Fibroblast of pulmonary artery (primary cell): ENCODE results near the gene CACNA1F.

ENCODE experiments used
- DNase-seq: peaks from one replicate; pipeline ENCODE4 v3.0.0-alpha.2; 2010; ENCODE audit warnings: low read depth
- H3K4me3 ChIP-seq: replicated peaks from 2 replicates; pipeline ENCODE4 v1.5.1; 2011; ENCODE audit warnings: low read depth, mild to moderate bottlenecking, control low read depth, low read length, moderate library complexity
- TF ChIP-seq, protein P1 (sequence below): IDR thresholded peaks from 2 replicates; pipeline ENCODE4 v1.5.1; 2011; ENCODE audit warnings: mild to moderate bottlenecking, control low read depth, low read length, inconsistent platforms; ENCODE audit errors: missing control alignments

Gene CACNA1F

DNA sequence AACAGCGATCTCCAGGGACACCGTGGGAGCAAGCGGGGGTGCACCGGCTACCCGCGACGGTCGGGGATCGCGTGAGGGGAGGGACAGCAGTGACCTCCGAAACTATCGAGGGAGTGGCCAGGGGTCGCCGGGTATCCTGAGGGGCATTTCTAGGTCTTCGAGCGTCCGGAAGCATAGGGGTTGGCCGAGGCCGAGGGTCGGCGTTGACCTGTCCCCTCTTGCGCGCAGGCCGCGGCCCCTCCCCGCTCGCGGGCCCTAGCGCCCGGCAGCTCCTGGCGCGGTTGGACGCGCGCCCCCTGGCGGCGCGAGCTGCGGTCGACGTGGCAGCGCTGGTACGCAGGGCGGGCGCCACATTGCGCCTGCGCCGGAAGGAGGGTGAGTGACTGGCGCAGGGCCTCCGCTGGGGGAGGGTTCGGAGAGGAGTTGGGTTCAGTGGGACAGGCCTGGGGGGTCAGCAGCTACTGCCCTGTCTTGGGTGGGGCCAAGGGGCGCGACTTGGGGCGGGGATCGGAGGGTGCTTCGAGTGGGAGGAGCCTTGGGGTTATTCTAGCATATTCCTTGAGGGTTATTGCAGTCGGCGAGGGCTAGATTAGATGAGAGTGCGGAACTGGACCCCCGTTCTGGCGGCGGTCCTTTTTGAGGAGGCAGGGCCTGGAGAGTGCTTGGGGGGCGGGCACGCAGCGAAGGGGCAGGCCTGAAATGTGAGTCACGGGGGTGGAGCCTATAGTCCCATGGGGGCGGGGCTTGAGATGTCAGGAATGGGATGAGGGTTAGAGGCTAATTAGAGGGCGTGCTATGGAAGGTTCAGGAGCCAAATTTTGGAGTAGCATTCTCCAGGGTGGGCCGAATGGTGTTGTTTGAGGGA lies 69.4 kb downstream of the CACNA1F start:
- peak; percentile 85 for DNase-seq
- TF ChIP-seq, protein P1, sequence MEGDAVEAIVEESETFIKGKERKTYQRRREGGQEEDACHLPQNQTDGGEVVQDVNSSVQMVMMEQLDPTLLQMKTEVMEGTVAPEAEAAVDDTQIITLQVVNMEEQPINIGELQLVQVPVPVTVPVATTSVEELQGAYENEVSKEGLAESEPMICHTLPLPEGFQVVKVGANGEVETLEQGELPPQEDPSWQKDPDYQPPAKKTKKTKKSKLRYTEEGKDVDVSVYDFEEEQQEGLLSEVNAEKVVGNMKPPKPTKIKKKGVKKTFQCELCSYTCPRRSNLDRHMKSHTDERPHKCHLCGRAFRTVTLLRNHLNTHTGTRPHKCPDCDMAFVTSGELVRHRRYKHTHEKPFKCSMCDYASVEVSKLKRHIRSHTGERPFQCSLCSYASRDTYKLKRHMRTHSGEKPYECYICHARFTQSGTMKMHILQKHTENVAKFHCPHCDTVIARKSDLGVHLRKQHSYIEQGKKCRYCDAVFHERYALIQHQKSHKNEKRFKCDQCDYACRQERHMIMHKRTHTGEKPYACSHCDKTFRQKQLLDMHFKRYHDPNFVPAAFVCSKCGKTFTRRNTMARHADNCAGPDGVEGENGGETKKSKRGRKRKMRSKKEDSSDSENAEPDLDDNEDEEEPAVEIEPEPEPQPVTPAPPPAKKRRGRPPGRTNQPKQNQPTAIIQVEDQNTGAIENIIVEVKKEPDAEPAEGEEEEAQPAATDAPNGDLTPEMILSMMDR = peak; percentile 15
- peak overlapping the region; percentile 32 for H3K4me3 ChIP-seq

DNA sequence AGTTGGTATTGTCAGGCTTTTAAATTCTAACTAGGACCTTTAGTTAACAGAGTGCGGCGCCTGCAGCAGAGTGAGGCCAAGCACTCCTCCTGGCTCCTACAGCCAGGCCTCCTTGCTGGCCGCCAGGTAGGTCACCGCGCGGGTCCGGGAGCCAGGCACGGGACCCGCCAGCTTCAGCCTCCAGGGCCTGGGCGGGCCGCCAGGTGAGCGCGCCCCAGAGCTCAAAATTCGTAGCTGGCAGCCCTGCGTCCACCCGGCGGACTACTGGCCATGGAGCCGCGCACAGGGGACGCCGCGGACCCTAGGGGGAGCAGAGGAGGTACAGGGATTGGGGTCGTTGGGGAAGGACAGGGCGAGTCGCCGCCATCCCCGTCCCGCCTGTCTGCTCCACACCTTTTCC lies 70.5 kb downstream of the CACNA1F start, which contains the start of gene MAGIX:
MAGIX (plus strand) TSS at position 139 of the 400 bp plus-strand sequence; CDS start at position 271, 132 bp downstream.
- H3K4me3 ChIP-seq = peak within 1 kb of the TSS; percentile 32
- TF ChIP-seq, protein P1 = no peak
- DNase-seq = no peak

- TF ChIP-seq, protein P1 = no peak
- no peak for DNase-seq
Observed at GRCh38 chrX:49161632-49162031, 71.5 kb downstream of the CACNA1F start.

DNA sequence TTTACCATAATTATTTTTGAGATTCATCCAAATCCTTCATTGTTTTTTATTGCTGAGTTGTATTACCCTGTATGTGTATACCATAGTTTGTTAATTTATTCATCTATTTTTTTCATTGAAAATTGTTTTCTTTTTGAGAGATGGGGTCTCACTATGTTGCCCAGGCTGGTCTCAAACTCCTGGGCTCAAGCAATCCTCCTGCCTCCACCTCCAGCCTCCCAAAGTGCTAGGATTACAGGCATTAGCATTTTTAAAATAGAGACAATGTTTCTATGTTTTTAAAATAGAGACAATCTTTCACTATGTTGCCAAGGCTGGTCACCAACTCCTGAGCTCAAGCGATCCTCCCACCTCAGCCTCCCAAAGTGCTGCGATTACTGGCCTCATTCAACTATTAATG lies 72.2 kb downstream of the CACNA1F start:
- no peak overlapping the region for H3K4me3 ChIP-seq
- no peak for DNase-seq
- TF ChIP-seq, protein P1 = no peak

More at GRCh38 chrX:49161632-49162031, 71.5 kb downstream of the CACNA1F start:
- no peak overlapping the region for H3K4me3 ChIP-seq

GRCh38 chrX:49157194-49157593 lies 75.9 kb downstream of the CACNA1F start:
- DNase-seq = no peak
- TF ChIP-seq, protein P1 = no peak
- no peak overlapping the region for H3K4me3 ChIP-seq

GRCh38 chrX:49155900-49156837 lies 77.0 kb downstream of the CACNA1F start:
- TF ChIP-seq, protein P1 = peak; percentile 29
- DNase-seq = peak; percentile 88
- peak overlapping the region; percentile 56 for H3K4me3 ChIP-seq
